Measurements from ENCODE around the gene MEIS2.

DNA sequence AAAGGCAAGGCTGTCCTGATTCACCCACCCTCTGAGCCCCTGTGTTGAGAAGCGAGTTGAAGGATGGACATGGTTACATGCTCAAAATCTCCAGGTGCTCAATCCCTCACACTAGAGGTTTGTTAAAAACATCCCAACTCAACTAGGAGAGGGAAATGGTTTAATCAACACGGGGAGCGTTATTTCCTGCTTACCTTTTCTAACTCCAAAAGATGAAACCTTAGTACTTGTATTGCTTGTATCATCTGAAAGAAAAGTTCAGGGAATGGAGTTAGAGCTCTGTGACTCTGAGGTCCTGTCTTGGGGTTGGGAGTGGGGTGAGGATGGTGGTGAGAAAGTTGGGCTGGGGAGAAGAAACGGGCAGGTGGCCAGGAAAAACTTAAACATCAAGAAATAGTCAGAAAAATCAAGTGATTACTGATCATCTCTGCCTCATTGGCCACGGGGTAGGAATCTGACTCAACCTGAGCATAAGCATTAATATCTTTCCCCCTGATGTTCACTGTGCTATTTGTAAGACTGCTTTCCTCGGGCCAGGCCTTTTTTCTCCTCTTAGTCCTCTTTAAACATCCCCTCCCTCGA lies 5.9 kb downstream of the MEIS2 start:
- TF ChIP-seq, protein P1, sequence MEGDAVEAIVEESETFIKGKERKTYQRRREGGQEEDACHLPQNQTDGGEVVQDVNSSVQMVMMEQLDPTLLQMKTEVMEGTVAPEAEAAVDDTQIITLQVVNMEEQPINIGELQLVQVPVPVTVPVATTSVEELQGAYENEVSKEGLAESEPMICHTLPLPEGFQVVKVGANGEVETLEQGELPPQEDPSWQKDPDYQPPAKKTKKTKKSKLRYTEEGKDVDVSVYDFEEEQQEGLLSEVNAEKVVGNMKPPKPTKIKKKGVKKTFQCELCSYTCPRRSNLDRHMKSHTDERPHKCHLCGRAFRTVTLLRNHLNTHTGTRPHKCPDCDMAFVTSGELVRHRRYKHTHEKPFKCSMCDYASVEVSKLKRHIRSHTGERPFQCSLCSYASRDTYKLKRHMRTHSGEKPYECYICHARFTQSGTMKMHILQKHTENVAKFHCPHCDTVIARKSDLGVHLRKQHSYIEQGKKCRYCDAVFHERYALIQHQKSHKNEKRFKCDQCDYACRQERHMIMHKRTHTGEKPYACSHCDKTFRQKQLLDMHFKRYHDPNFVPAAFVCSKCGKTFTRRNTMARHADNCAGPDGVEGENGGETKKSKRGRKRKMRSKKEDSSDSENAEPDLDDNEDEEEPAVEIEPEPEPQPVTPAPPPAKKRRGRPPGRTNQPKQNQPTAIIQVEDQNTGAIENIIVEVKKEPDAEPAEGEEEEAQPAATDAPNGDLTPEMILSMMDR (conservative IDR thresholded peaks at IDR 0.05; ENCODE audit: low read depth, low read length): no peak
- no peak for TF ChIP-seq EZH2 (IDR thresholded peaks at IDR 0.05; ENCODE audit: low read length, unreplicated experiment)
